Heart right ventricle (tissue), 16 donors: ENCODE results near the gene EPB41L2. TPM values are rescaled to one million over a fixed set of nuclear protein-coding genes. Genes with fewer than 3 reads are reported as not detected.
"Not testable (repeated sequence)": the region's sequence is repeated elsewhere in the genome, so short reads cannot be mapped to it uniquely, and the experiment has no call there.

Source experiments
- ATAC-seq, 8 donors: fragments of 200-7000 bp; cut with Tn5 transposase; one replicate each; pipeline ENCODE4 v1.9.1; 2020; ENCODE audit warnings: mild to moderate bottlenecking in 8 of 8, moderate library complexity in 8 of 8, moderate number of reproducible peaks in 1 of 8
- DNase-seq, 2 donors: peaks; one replicate each; pipeline ENCODE4 v3.0.0-alpha.2; 2020
- H3K27ac ChIP-seq, 10 donors: fragments of 200-600 bp; sonication (generic) in 2 of 10; one replicate each; pipeline versions ENCODE4 v1.5.0 to v1.8.0; 2020 to 2022; ENCODE audit warnings: mild to moderate bottlenecking in 3 of 10
- H3K27me3 ChIP-seq, 7 donors: fragments of 200-600 bp; one replicate each; pipeline ENCODE4 v1.8.0; 2021 to 2022; ENCODE audit warnings: mild to moderate bottlenecking in 2 of 7
- H3K36me3 ChIP-seq, 9 donors: fragments of 200-600 bp; sonication (generic) in 1 of 9; one replicate each; pipeline versions ENCODE4 v1.5.0 to v1.8.0; 2020 to 2022; ENCODE audit warnings: mild to moderate bottlenecking in 2 of 9
- H3K4me1 ChIP-seq, 9 donors: fragments of 200-600 bp; sonication (generic) in 1 of 9; one replicate each; pipeline versions ENCODE4 v1.5.0 to v1.8.0; 2020 to 2022; ENCODE audit warnings: mild to moderate bottlenecking in 4 of 9
- H3K4me3 ChIP-seq, 10 donors: fragments of 200-600 bp; sonication (generic) in 2 of 10; one replicate each; pipeline versions ENCODE4 v1.5.0 to v1.8.0; 2020 to 2022; ENCODE audit warnings: mild to moderate bottlenecking in 7 of 10, moderate library complexity in 2 of 10
- H3K9me3 ChIP-seq, 11 donors: fragments of 200-600 bp in 10 of 11; sonication (generic) in 2 of 11; one replicate each; pipeline versions ENCODE4 v1.5.0 to v1.8.0; 2013 to 2022; ENCODE audit warnings: mild to moderate bottlenecking in 2 of 11, control low read depth in 1 of 11, moderate library complexity in 1 of 11
- WGBS, 2 donors: extraction: QIAGEN DNeasy Blood & Tissue Kit; methylation state at CpG; one replicate each; pipeline ENCODE4 v1.1.7; 2013; ENCODE audit warnings: inconsistent platforms in 1 of 2; 5-methylcytosine and 5-hydroxymethylcytosine counted together
- intact Hi-C, 10 donors: fragments of 100-400 bp; cut with DNase I; formaldehyde crosslinking; loops; one replicate each; pipeline versions ENCODE4 v1.11.1 to v1.14.2; 2022
- polyA plus RNA-seq, 2 donors: library from polyadenylated mRNA; stranded (reverse); fragments of 200-250 nt; gene quantifications; one replicate each; pipeline ENCODE4 v1.2.3, GENCODE V29; 2013
- total RNA-seq, 10 donors: library from RNA; stranded (reverse); fragmentation: NEBNext Ultra II Directional in 3 of 10; extraction: Animal tissue kit (Norgen Biotek cat#: 25700) in 3 of 10; gene quantifications; one replicate each; pipeline versions ENCODE4 v1.2.1 to v1.2.4, GENCODE V29; 2021 to 2023
- TF ChIP-seq, protein P1 (sequence below), 9 donors: fragments of 200-600 bp; sonication (generic) in 2 of 9; IDR thresholded peaks; one replicate each; pipeline versions ENCODE4 v1.5.0 to v1.8.0; 2021 to 2022; ENCODE audit warnings: antibody characterized with exemption in 9 of 9, mild to moderate bottlenecking in 5 of 9, moderate library complexity in 1 of 9
- donor health status: Arrhythmogenic right ventricular cardiomyopathy.
- donor health status: ischemic (EF 13 %, LVEDD 7.1; RV severe dilation, severe dysfunction).
- donor health status: healthy with polysubstance abuse.
- donor health status: DM: no; HTN: yes; CAD: no.
- donor health status: DM: no; HTN: no; CAD: no.
- donor health status: ischemic (EF 25% LVEDD 6.9; RV normal size, moderate dysfunction).
- donor health status: ischemic (EF 25% LVEDD 5.7; RV mildly dilated, moderate dysfunction).
- donor health status: healthy.
- donor health status: DM: yes; HTN: yes; CAD: no.
- donor health status: Ischemic cardiomyopathy.
- donor health status: ischemic (EF 35%, LVEDD 5.7; RV mildly dilated, moderate dysfunction).
- donor health status: nonischemic (EF 11% LVEDD 7.7; RV severe dilation, severe dysfunction).
- donor health status: DM: yes; HTN: yes; CAD: no.
- donor health status: PGD.
- donor health status: ischemic (EF 29% LVEDD 5.4; RV normal size, mild dysfunction).
- donor health status: nonischemic (EF 23%, LVEDD 6.1; RV moderate dilation, normal function).

Gene EPB41L2
- total and polyA plus RNA-seq, 12 donors, result 18.0 to 98.6 (median 55.1) TPM

DNA sequence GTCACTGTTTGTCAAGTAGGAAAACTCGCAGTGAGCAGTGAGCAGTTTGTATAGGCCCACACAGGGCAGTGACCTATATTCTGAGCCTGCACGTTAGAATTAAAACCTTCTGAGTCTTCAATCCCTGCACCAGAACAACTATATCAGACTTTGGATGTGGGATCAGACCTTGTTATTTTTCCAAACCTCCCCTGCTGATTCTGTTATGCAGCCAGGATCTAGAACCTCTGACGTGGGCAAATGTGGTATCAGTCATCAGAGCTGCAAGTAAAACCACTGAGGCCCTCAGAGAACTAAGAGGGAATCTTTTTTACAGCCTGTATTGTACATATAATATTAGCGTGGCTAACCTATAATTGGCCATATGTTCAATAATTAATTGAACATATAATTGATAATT lies 40.3 kb upstream of the EPB41L2 start:
- no peaks in the 10 kb centered on the region for H3K4me1 ChIP-seq
- H3K36me3 ChIP-seq, result no peaks in the 10 kb centered on the region
- H3K9me3 ChIP-seq, result peaks cover 0 to 12% (median 0%) of the 10 kb centered on the region in 11 donors
- no peaks in the 10 kb centered on the region for H3K27me3 ChIP-seq
- intact Hi-C loops, result no loop called here
- TF ChIP-seq, protein P1, sequence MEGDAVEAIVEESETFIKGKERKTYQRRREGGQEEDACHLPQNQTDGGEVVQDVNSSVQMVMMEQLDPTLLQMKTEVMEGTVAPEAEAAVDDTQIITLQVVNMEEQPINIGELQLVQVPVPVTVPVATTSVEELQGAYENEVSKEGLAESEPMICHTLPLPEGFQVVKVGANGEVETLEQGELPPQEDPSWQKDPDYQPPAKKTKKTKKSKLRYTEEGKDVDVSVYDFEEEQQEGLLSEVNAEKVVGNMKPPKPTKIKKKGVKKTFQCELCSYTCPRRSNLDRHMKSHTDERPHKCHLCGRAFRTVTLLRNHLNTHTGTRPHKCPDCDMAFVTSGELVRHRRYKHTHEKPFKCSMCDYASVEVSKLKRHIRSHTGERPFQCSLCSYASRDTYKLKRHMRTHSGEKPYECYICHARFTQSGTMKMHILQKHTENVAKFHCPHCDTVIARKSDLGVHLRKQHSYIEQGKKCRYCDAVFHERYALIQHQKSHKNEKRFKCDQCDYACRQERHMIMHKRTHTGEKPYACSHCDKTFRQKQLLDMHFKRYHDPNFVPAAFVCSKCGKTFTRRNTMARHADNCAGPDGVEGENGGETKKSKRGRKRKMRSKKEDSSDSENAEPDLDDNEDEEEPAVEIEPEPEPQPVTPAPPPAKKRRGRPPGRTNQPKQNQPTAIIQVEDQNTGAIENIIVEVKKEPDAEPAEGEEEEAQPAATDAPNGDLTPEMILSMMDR (IDR thresholded peaks at IDR 0.05), result no peak
- ATAC-seq, result no peak
- DNase-seq, result no peak
- no peak overlapping the region for H3K27ac ChIP-seq
- H3K4me3 ChIP-seq, result no peak overlapping the region
- 80 to 83% methylated on average over 4 of the region's 4 CpGs for WGBS, 2 donors

GRCh38 chr6:131101911-131102680 lies 39.1 kb upstream of the EPB41L2 start:
- Histone ChIP-seq H3K27ac (no peak overlapping the region), H3K36me3 (no peaks in the 10 kb centered on the region), H3K4me3 (no peak overlapping the region), H3K9me3 (peaks cover 0 to 13% (median 0%) of the 10 kb centered on the region in 11 donors), H3K4me1 (no peaks in the 10 kb centered on the region), H3K27me3 (no peaks in the 10 kb centered on the region)
- ATAC-seq, result no peak
- 76% methylated on average over 5 of the region's 5 CpGs for WGBS, 2 donors
- no peak for DNase-seq
- TF ChIP-seq, protein P1 (IDR thresholded peaks at IDR 0.05), result no peak
- intact Hi-C loops, result no loop called here

GRCh38 chr6:131096786-131097185 lies 33.7 kb upstream of the EPB41L2 start:
- Histone ChIP-seq H3K27me3 (no peaks in the 10 kb centered on the region), H3K4me1 (no peaks in the 10 kb centered on the region), H3K27ac (no peak overlapping the region), H3K4me3 (no peak overlapping the region), H3K36me3 (no peaks in the 10 kb centered on the region), H3K9me3 (peaks cover 0 to 54% (median 9%) of the 10 kb centered on the region in 11 donors)
- 85 to 91% methylated on average over 3 of the region's 3 CpGs for WGBS, 2 donors
- no peak for DNase-seq
- TF ChIP-seq, protein P1 (IDR thresholded peaks at IDR 0.05), result no peak
- intact Hi-C loops, result no loop called here
- ATAC-seq, result no peak

- no peak for ATAC-seq
- WGBS, 2 donors, result 93 to 95% methylated on average over 1 of the region's 1 CpG
Measured at GRCh38 chr6:131093334-131093733, 30.3 kb upstream of the EPB41L2 start.

GRCh38 chr6:131091944-131092343 lies 28.9 kb upstream of the EPB41L2 start:
- peaks cover 0 to 55% (median 9%) of the 10 kb centered on the region in 11 donors for H3K9me3 ChIP-seq
- H3K36me3 ChIP-seq, intact Hi-C loops, DNase-seq, H3K4me1 ChIP-seq, H3K27ac ChIP-seq, H3K27me3 ChIP-seq, ATAC-seq, H3K4me3 ChIP-seq: not testable (repeated sequence)
- WGBS, 2 donors, result 88 to 90% methylated on average over 6 of the region's 7 CpGs

More at GRCh38 chr6:131093334-131093733, 30.3 kb upstream of the EPB41L2 start:
- intact Hi-C loops, result no loop called here
- Histone ChIP-seq H3K9me3 (peaks cover 0 to 47% (median 9%) of the 10 kb centered on the region in 11 donors), H3K4me1 (no peaks in the 10 kb centered on the region), H3K27ac (no peak overlapping the region), H3K4me3 (no peak overlapping the region), H3K27me3 (no peaks in the 10 kb centered on the region), H3K36me3 (no peaks in the 10 kb centered on the region)
- TF ChIP-seq, protein P1 (IDR thresholded peaks at IDR 0.05), result no peak
- no peak for DNase-seq

GRCh38 chr6:131090339-131090738 lies 27.3 kb upstream of the EPB41L2 start:
- H3K36me3 ChIP-seq, DNase-seq, H3K27me3 ChIP-seq, ATAC-seq, intact Hi-C loops, H3K27ac ChIP-seq, H3K4me3 ChIP-seq, H3K4me1 ChIP-seq: not testable (repeated sequence)
- WGBS, 2 donors, result 82 to 84% methylated on average over 3 of the region's 3 CpGs
- H3K9me3 ChIP-seq, result peaks cover 0 to 56% (median 9%) of the 10 kb centered on the region in 11 donors
